ENCODE data around the gene TNK2.
"Not testable (repeated sequence)": the region's sequence is repeated elsewhere in the genome, so short reads cannot be mapped to it uniquely, and the experiment has no call there.

Gene TNK2

DNA sequence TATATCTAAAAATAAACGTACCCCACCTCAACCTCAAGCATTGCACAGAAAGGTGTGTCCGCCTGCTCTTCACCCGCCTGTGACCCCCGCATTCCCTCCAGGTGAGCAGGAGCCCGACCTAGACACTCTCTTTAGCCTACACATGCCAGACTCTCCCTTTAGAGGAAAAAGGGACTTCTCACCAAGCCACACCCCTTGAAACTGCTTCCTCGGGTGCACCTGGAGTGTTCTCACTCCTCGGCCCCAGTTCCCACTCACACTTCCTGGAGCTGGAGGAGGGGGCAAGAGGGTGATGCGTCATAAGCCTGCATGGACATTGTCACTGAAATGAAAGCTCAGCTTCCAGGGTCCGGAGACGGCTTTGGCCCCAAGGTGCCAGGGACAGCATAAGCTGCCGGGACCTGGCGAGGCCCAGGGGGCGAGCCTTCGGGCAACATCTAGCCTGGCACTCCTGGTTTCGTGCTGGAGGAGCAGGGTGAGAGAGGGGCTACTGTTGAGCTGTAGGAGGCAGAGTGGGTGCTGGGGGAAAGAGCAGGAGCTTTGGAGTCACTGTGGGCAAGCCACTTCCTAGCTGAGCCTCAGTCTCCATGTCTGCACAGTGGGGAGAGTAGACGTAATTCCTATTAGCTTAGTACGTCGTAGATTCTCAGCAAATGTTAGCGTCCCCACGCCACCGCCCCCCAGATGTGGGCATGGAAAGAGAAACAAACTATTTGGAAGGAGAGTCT, 86.8 kb downstream of the TNK2 start:
- DNase-seq (ENCODE audit: low read depth in 2 of 2), result no peak

DNA sequence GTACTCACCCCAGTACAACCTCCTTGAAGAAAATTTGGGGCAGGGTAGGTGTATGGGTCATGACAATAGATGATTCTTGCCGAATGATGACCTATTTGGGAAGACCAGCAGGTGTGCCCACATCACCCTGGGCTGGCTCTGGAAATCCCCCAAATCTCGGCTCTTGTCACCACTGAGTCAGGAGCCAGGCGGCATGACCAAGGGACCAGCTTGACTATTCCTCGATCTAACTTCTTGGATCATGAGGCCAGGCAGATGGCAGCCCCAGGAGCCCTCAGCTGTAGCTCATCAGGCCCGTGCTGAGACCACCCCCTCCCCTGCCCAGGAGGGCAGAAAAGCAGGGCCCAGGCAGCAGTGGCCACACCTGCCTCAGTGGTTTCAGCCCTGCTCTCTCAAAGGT, 87.5 kb downstream of the TNK2 start:
- DNase-seq (ENCODE audit: low read depth in 2 of 2), result no peak

DNA sequence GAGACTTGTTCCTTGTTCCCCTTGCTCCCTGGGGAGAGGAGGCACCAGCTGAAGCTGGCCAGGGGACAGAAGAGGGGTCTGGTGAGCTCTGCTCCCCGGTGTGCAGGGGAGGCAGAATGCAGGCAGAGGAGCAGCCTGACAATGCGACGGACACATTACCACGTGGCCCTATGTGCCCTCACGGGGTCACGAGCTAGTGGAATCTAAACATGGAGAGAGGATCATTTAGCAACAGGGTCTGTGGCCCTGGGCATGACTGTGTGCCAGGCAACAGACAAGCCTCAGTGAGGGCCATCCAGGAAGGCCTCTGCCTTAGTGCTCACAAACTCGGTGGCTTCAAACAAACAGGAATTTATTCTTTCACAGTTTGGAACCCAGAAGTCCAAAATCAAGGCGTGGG, 88.2 kb downstream of the TNK2 start:
- no peak for DNase-seq (ENCODE audit: low read depth in 2 of 2)

DNA sequence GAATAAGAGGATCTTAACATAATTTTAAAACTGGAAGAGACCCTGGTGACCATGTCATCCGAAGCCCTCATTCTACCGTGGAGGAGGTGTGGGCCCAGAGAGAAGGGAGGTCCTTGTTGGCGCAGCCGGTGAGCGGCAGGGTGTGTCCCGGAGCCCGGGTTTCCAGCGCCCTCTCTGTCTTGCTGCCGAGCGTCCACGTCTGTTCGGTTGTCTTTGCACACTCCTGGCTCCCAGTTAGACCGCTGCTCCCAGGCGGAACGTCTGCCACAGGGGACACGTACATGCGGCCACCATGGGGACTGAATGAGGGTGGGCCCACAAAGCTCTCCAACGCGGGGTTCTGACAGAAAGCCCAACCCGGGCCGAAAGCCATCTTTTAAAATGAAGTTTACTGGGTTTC, 90.0 kb downstream of the TNK2 start:
- DNase-seq (ENCODE audit: low read depth in 2 of 2), result no peak

DNA sequence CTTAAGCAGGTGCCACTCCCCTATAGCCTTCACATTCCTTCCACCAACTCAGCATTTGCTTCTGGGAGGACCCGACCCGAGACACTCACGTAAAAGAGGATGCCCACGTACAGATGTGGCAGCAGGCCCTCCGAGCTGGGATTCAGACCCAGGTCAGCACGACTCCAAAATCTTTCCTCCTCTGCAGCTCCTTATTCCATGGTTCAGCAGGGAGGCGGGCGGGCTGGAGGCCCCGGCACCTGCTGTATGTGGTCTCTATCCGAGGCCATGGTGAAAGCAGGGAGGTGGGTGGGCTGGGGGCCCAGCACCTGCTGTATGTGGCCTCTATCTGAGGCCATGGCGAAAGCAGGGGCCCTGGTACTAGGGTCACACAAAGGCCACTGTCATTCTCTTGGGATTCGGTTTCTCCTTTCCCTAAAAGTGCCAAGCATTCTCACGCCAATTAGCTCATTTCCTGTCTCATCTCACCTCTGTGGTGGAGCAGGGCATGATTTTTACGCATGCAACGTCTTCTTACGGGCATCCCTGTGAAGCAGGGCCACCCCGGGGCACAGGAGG, 90.7 kb downstream of the TNK2 start:
- no peak for DNase-seq (ENCODE audit: low read depth in 2 of 2)

DNA sequence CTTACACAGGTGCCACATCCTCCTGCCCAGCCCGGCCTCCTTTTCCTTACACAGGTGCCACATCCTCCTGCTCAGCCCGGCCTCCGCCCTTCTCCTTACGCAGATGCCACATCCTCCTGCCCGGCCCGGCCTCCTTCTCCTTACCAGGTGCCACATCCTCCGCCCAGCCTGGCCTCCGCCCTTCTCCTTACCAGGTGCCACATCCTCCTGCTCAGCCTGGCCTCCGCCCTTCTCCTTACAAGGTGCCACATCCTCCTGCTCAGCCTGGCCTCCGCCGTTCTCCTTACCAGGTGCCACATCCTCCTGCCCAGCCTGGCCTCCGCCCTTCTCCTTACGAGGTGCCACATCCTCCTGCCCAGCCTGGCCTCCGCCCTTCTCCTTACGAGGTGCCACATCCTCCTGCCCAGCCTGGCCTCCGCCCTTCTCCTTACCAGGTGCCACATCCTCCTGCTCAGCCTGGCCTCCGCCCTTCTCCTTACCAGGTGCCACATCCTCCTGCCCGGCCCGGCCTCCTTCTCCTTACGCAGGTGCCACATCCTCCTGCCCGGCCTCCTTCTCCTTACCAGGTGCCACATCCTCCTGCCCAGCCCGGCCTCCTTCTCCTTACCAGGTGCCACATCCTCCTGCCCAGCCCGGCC, 92.0 kb downstream of the TNK2 start:
- not testable (repeated sequence) for DNase-seq (ENCODE audit: low read depth in 2 of 2)

DNA sequence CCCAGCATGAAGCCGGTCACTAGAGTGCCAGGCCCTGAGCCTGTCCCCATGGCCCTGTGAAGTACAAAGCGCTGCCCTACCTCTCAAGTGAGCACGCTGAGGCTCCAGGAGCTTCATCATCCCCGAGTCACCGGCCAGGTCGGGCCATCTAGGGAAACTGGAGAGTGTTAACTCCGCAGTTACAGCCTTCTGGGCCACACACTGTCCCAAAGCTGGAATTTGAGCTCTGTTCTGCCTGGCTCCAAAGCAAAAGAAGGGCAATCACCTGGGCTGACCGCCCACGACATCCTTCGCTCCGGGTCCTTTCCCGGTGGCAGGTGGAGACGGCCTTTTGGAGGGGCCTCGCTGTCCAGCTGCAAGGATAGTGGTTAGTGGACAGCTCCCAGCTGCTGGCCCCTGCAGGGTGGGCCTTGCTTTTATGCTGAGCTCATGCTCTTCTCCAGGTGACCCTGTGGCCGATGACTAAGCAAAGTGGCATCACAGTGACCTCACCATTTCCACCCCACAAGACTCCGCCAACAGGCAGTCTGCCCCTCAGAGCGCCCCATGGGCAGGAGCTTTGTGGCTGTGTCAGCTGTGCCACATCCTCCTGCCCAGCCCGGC, 93.1 kb downstream of the TNK2 start:
- no peak for DNase-seq (ENCODE audit: low read depth in 2 of 2)

DNA sequence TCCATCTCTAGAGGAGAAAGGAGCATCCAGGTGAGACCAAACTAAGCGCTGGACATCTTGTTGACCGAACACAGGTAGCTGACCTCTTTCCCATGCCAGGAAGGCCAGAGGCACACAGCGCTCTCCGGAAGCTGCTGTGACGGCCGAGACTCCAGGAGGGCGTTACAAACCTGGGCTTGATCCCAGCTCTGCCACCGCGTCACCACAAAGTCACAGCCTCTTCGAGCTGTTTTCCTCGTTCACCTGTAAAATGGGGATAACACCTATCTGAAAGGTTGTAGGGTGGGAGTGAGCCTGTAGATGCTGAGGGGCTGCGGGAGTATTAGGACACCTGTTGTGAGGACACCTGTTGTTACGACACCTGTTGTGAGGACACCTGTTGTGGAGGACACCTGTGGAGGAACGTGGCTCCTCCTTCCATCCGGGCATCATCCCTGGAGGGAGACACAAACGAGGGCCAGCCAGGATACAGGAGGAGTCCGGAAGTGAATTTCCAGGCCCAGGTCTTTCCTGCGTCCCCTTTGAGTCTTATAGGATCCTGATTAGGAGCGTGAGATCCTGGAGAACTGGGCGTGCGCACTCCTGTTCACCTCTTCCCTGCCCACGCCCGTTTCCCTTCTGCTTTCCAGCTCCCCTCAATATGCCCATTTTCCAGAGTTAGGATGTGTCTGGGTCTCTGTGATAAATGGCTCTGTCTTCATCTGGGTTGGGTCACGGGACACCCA, 94.3 kb downstream of the TNK2 start:
- no peak for DNase-seq (ENCODE audit: low read depth in 2 of 2)

Measured in activated CD4-positive, alpha-beta T cell treated with anti-CD3 and anti-CD28 coated beads for 24 hours (primary cell).